Stimulated activated CD8-positive, alpha-beta memory T cell treated with anti-CD3 and anti-CD28 coated beads, Interleukin-7, amount 100 ng/mL, for 24 hours (primary cell): ENCODE measurements around the gene ARHGAP35.
"Not testable (repeated sequence)": the region's sequence is repeated elsewhere in the genome, so short reads cannot be mapped to it uniquely, and the experiment has no call there.

Experiments used
- DNase-seq: peaks from one replicate; pipeline ENCODE4 v3.0.0-alpha.2; 2020; ENCODE audit warnings: low read depth

ARHGAP35 gene

DNA sequence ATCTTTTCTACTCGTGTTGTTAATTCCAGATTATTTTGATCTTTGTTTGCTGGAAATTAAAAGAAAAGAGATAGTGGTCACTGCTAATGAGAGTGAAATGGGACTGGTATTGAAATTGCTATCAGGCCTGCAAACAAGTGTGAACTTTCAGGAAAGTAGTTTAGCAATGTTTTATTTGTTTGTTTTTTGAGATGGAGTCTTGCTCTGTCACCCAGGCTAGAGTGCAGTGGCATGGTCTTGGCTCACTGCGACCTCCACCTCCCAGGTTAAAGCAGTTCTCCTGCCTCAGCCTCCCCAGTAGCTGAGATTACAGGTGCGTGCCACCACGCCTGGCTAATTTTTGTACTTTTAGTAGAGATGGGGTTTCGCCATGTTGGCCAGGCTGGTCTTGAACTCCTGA lies 10.4 kb downstream of the ARHGAP35 start:
- not testable (repeated sequence) for DNase-seq

DNA sequence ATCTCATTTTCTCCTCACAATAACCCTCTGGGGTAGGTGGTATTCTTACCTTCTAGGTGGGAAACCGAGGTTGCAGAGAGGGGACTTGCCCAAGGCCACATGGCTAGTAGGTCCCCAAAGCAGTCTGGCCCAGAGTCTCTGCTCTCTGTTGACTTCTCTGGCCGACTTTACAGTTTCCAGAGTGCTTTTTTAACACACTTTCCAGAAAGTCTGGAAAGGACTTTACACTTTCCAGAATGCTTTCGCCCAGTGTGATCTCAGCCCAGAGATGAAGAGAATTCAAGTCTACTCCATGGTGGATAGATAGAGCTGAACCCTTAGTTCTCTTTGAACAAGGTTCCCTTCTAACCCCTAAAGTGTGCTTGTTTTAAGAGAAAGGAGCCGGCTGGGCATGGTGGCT lies 12.2 kb downstream of the ARHGAP35 start:
- DNase-seq = no peak

DNA sequence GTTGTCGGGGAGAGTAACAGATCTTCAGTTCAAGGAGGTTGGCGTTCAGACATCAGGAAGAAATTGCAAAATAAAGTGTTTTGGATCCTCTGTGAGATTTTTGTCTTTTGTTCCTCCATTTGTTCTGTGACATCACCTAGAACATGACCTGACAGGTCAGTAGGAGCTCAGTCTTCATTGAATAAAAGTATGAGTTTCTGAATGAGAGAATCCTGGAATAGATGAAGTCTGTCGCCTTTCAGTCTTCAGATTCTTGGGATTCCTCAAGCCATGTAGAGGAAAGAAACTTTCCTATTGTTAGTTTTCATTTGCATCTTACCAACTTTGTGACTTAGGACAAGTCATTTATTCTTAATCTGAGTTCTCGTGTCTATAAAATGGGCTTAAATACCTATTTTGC lies 14.4 kb downstream of the ARHGAP35 start:
- no peak for DNase-seq

DNA sequence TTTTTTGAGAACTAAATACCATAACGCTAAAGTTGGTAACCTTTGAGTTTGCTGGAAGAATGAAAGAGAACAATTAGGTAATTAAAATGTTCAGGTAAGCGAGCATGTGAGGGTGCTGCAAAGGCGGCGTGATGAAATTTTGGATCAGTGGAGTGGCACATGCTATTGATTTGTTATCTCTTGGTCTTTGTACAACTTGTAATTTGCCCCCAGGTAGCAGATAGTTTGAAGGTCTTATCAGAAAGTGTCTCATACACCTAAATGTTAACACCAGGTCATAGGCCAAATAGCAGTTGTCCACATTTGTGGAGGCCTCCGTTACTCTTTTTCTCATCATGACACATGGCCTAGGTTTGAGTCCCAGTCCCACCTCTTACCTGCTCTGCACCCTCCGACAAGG lies 14.9 kb downstream of the ARHGAP35 start:
- DNase-seq = no peak

DNA sequence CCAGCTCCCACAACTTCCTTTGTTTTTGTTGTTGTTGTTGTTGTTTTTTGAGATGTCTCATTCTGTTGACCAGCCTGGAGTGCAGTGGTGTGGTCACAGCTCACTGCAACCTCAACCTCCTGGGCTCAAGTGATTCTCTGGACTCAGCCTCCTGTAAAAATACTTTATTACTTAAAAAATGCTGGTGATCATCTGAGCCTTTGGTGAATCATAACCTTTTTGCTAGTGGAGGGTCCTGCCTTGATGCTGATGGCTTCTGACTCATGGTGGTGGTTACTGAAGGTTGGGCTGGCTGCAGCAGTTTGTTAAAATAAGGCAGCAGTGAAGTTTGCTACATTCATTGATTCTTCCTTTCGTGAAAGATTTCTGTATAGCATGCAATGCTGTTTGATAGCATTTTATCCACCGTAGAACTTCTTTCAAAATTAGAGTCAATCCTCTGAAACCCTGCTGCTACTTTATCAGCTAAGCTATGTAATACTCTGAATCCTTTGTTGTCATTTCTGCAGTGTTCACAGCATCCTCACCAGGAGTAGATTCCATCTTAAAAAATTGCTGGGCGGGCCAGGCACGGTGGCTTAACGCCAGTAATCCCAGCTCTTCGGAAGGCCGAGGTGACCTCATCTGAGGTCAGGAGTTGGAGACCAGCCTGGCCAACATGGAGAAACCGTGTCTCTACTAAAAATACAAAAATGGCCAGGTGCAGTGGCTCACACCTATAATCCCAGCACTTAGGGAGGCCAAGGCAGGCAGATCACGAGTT lies 18.0 kb downstream of the ARHGAP35 start:
- DNase-seq = no peak

DNA sequence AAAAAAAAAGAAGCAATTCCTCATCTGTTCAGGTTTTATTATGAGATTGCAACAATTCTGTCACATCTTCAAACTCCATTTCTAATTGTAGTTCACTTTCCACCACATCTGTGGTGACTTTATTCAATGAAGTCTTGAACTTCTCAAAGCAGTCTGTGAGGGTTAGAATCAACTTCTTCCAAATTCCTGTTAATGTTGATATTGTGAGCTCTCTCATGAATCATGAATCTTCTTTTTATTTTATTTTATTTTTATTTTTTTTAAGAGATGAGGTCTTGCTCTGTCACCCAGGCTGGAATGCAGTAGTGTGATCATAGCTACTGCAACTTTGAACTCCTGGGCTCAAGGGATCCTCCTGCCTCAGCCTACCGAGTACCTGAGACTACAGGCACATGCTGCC lies 19.6 kb downstream of the ARHGAP35 start:
- DNase-seq = no peak

- DNase-seq = no peak
Measured at GRCh38 chr19:46881092-46881491, 20.3 kb downstream of the ARHGAP35 start.

DNA sequence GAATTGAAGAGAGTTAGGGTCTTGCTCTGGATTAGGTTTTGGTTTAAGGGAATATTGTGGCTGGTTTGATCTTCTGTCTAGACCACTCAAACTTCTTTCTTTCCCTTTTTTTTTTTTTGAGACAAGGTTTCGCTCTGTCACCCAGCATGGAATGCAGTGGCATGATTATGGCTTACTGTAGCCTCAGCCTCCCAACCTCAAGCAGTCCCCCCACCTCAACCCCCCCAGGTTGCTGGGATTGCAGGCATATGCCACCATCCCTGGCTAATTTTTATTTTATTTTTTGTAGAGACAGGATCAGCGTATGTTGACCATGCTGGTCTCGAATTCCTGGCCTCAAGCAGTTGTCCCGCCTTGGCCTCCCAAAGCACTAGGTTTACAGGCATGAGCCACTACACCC lies 21.2 kb downstream of the ARHGAP35 start:
- no peak for DNase-seq

GRCh38 chr19:46882751-46883150 lies 22.0 kb downstream of the ARHGAP35 start:
- DNase-seq = not testable (repeated sequence)

- no peak for DNase-seq
Measured at GRCh38 chr19:46885411-46885810, 24.6 kb downstream of the ARHGAP35 start.

- DNase-seq = no peak
Measured at GRCh38 chr19:46886546-46887239, 25.9 kb downstream of the ARHGAP35 start.

GRCh38 chr19:46887240-46887782 lies 26.5 kb downstream of the ARHGAP35 start:
- DNase-seq = no peak

- no peak for DNase-seq
Measured at GRCh38 chr19:46890423-46891170, 29.8 kb downstream of the ARHGAP35 start.

DNA sequence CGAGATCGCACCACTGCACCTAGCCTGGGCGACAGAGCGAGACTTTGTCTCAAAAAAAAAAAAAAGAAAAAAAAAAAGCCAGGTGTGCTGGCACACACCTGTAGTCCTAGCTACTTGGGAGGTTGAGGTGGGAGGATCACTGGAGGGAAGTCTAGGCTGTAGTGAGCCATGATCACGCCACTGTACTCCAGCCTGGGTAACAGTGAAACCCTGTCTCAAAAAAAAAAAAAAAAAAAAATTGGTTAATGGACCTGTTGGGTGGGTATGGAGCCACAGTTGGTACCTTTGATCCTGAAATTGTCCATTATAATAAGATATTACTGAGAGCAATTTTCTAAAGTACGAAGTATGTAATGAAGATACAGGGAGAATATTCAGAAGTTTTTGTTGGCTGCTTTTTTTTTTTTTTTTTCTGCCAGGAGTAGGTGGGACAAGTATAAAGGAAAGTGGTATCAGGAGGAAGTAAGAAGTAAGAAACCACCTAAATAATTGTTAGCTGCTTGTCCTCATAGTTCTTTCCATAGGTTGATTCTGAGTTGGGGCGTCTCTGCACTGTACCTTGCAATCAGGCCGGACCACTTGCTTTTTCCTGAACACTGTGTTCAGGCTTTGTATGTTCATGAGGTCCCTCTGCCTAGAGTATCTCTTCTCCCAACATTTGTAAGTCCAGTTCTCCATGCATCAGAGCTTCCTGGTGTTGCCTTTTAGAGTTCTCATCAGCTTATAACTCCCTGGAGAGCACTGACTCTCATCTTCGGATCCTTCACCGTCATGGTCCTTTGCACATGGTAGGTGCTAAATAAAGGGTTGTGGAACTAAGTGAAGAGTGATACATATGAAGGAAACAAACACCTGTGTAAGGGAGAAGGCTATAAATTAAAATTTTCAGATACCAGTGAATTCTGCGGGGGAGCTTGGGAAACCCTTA lies 31.7 kb downstream of the ARHGAP35 start:
- DNase-seq = no peak

- no peak for DNase-seq
Measured at GRCh38 chr19:46896076-46896794, 35.4 kb downstream of the ARHGAP35 start.

- DNase-seq = no peak
Measured at GRCh38 chr19:46898731-46899130, 37.9 kb downstream of the ARHGAP35 start.

DNA sequence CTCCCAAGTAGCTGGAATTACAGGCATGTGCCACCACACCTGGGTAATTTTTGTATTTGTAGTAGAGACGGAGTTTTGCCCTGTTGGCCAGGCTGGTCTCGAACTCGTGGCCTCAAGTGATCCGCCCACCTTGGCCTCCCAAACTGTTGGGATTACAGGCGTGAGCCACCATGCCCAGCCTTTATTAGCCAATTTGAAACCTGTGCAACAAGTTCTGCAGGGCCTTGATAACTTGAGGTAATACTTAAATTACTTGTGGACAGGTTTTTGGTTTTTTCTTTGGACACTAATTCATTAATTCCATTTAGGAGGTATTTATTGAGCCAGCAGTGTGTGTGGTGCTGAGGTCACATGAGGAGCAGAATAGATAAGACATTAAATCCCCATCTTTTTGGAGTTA lies 39.5 kb downstream of the ARHGAP35 start:
- DNase-seq = no peak

DNA sequence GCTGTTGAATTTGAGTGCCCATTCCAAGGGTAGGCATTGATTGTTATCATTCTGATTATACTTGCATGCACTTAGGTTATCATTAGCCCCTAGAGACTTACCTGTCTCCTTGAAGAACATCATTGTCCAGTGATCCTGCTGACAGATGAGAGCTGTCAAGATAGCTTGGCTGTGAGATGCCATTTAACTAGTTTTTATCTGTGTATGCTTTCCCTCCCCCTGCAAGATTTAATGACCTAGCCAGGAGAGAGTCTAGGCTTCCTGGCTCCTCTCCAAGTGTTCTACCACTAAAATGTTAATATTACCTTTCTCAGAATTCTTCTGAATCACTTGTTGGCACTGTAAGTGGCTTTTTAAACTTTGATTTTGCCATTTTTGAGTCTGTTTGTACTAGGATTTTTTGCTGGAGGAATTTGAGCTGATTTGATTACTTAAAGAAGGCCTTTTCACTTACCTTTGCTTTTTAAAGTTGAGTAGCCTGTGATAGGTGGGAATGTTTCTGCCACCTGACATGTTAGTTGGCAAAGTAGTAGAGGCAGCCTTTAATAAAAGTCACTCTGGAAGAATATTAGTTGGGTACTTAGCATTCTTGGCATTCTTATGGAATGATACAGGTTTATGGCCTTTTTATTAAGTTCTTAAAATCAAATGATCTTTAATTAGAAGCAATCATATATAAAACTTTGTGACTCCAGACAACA lies 41.1 kb downstream of the ARHGAP35 start:
- no peak for DNase-seq

GRCh38 chr19:46902402-46902766 lies 41.6 kb downstream of the ARHGAP35 start:
- DNase-seq = no peak

DNA sequence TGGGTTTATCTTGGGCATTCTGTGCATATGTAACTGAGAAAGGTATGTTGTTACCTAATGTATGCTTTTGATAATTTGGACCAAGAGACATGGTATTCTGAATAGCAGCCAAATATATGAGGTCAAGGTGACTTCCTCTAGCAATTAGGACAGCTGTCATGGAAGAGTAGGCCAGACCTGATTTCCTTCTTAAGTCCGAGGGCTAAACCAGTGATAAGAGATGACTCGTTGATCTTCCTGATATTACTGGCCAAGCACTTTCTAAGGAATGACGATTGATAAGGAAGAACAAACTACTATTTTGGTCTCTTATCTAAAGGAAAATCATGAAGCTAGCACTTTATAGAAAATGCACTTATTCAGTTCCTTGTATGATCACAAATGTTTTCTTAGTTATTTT lies 42.7 kb downstream of the ARHGAP35 start:
- no peak for DNase-seq
